PFSK-1 (cell line): ENCODE results near the gene PRKCE.

Experiments
- POLR2AphosphoS5 ChIP-seq: IDR thresholded peaks from 2 replicates; pipeline ENCODE4 v1.6.1; 2012; ENCODE audit warnings: low read depth, mild to moderate bottlenecking, control low read depth, low read length, moderate library complexity
- TAF1 ChIP-seq: IDR thresholded peaks from 2 replicates; pipeline ENCODE4 v1.6.1; 2012; ENCODE audit warnings: low read length, control low read depth, borderline replicate concordance; ENCODE audit not compliant: insufficient read depth

DNA sequence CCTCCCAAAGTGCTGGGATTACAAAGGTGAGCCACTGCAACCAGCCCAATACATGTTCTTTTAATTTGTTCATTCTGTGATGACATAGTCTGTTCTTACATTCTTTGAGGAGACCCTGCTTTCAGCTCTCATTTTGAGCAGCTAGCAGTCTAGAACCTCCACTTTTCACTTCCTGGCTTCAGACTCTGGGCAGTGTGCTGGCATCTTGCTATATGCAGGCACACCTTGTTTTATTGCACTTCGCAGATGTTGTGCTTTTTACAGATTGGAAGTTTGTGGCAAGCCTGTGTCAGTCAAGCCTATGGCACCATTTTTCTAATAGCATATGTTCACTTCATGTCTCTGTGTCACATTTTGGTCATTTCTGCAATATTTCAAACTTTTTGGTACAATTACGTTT, 72.4 kb downstream of the PRKCE start:
- TF ChIP-seq POLR2AphosphoS5 (no peak), TAF1 (no peak)
